ENCODE measurements around the gene MYH7. TPM values are rescaled to one million over a fixed set of nuclear protein-coding genes. Genes with fewer than 3 reads are reported as not detected.

MYH7 gene
- total RNA-seq, 1 donor from 2014 or later: not detected

DNA sequence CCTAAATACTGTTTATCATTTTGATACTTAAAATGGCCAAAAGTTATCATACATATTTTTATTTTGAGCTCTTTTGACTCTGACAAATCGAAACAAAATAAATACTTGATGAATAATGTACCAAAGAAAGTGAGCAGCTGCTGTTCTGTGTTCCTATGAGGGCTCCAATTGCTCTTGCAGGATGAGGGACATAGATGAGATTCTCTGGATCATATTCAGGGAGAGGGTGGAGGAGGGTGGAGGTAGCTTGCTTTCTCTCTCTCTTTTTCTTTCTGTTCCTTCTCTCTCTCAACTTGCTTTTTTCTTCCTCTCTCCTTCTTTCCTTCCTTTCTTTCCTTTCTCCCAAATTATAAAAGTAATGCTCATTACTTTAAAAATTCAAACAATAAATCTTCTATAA lies 8.9 kb upstream of the MYH7 start:
- H3K79me2 ChIP-seq (ENCODE audit: insufficient read depth, low read length): no peaks in the 10 kb centered on the region
- H3K27me3 Mint-ChIP-seq (ENCODE audit: low read depth, unreplicated experiment): peaks cover 32% of the 10 kb centered on the region
- H3K9ac ChIP-seq (ENCODE audit: low read length): no peak overlapping the region

DNA sequence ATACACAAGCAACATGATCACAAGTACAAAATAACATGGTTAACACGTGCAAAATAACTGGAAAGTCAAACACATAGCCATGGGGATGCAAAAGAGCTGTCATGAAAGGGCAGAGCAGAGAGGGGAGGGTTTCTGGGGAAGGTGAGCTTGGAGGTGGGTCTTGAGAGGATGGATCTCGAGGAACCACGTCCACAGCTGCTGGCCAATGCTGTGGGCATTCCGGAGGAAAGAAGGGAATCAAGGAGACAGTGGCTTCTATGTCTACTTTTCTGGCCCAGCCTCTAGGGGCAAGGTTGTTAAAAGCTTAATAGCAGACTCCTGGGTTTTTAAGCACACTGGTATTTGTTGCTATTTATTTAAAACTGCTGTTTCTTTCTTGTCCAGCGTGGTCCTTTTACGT lies 8.4 kb upstream of the MYH7 start:
- Histone ChIP-seq H3K36me3 (ENCODE audit: insufficient read depth, low read length) (no peaks in the 10 kb centered on the region), H3K4me3 (ENCODE audit: insufficient read depth, low read depth, low read length) (no peak overlapping the region), H3K27me3 (ENCODE audit: insufficient read depth, low read length) (peaks cover 2% of the 10 kb centered on the region), H2AFZ (ENCODE audit: low read depth, low read length) (no peak overlapping the region), H3K27ac (ENCODE audit: low read depth, low read length) (no peak overlapping the region), H3K9ac (ENCODE audit: low read length) (no peak overlapping the region), H4K20me1 (ENCODE audit: insufficient read depth, low read length) (no peaks in the 10 kb centered on the region), H3K9me3 (ENCODE audit: insufficient read depth, low read depth, low read length) (no peaks in the 10 kb centered on the region), H3K79me2 (ENCODE audit: insufficient read depth, low read length) (no peaks in the 10 kb centered on the region), H3K4me1 (ENCODE audit: insufficient read depth, low read length) (no peaks in the 10 kb centered on the region), H3K4me2 (ENCODE audit: low read length) (no peak overlapping the region)
- no peak for TF ChIP-seq EZH2 (IDR thresholded peaks at IDR 0.05; ENCODE audit: insufficient read depth, low read length)
- TF ChIP-seq, protein P1, sequence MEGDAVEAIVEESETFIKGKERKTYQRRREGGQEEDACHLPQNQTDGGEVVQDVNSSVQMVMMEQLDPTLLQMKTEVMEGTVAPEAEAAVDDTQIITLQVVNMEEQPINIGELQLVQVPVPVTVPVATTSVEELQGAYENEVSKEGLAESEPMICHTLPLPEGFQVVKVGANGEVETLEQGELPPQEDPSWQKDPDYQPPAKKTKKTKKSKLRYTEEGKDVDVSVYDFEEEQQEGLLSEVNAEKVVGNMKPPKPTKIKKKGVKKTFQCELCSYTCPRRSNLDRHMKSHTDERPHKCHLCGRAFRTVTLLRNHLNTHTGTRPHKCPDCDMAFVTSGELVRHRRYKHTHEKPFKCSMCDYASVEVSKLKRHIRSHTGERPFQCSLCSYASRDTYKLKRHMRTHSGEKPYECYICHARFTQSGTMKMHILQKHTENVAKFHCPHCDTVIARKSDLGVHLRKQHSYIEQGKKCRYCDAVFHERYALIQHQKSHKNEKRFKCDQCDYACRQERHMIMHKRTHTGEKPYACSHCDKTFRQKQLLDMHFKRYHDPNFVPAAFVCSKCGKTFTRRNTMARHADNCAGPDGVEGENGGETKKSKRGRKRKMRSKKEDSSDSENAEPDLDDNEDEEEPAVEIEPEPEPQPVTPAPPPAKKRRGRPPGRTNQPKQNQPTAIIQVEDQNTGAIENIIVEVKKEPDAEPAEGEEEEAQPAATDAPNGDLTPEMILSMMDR (IDR thresholded peaks at IDR 0.05; ENCODE audit: insufficient read depth, low read depth, low read length): no peak
- FAIRE-seq (no peak), DNase-seq (ENCODE audit: low read depth) (no peak)
- Mint-ChIP-seq H3K27me3 (ENCODE audit: low read depth, unreplicated experiment) (peaks cover 31% of the 10 kb centered on the region), H3K27ac (ENCODE audit: unreplicated experiment) (no peak overlapping the region), H3K36me3 (ENCODE audit: low read depth, unreplicated experiment) (peaks cover 2% of the 10 kb centered on the region), H3K4me3 (ENCODE audit: unreplicated experiment) (no peak overlapping the region), H3K4me1 (ENCODE audit: low read depth, unreplicated experiment) (peaks cover 3% of the 10 kb centered on the region), H3K9me3 (ENCODE audit: unreplicated experiment) (no peaks in the 10 kb centered on the region)

More for the DNA sequence above, 8.9 kb upstream of the MYH7 start:
- DNase-seq (ENCODE audit: low read depth) (no peak), FAIRE-seq (no peak)
- peaks cover 3% of the 10 kb centered on the region for H3K4me1 Mint-ChIP-seq (ENCODE audit: low read depth, unreplicated experiment)
- Histone ChIP-seq H2AFZ (ENCODE audit: low read depth, low read length) (no peak overlapping the region), H3K36me3 (ENCODE audit: insufficient read depth, low read length) (no peaks in the 10 kb centered on the region), H4K20me1 (ENCODE audit: insufficient read depth, low read length) (no peaks in the 10 kb centered on the region), H3K27me3 (ENCODE audit: insufficient read depth, low read length) (peaks cover 2% of the 10 kb centered on the region), H3K27ac (ENCODE audit: low read depth, low read length) (no peak overlapping the region), H3K4me1 (ENCODE audit: insufficient read depth, low read length) (no peaks in the 10 kb centered on the region), H3K9me3 (ENCODE audit: insufficient read depth, low read depth, low read length) (no peaks in the 10 kb centered on the region), H3K4me2 (ENCODE audit: low read length) (no peak overlapping the region), H3K4me3 (ENCODE audit: insufficient read depth, low read depth, low read length) (no peak overlapping the region)
- no peak for TF ChIP-seq EZH2 (IDR thresholded peaks at IDR 0.05; ENCODE audit: insufficient read depth, low read length)
- TF ChIP-seq, protein P1 (IDR thresholded peaks at IDR 0.05; ENCODE audit: insufficient read depth, low read depth, low read length): no peak
- H3K4me3 Mint-ChIP-seq (ENCODE audit: unreplicated experiment): no peak overlapping the region
- no peak overlapping the region for H3K27ac Mint-ChIP-seq (ENCODE audit: unreplicated experiment)
- peaks cover 2% of the 10 kb centered on the region for H3K36me3 Mint-ChIP-seq (ENCODE audit: low read depth, unreplicated experiment)
- no peaks in the 10 kb centered on the region for H3K9me3 Mint-ChIP-seq (ENCODE audit: unreplicated experiment)

- H3K9me3 ChIP-seq (ENCODE audit: insufficient read depth, low read depth, low read length): no peaks in the 10 kb centered on the region
- H3K27ac ChIP-seq (ENCODE audit: low read depth, low read length): no peak overlapping the region
- peaks cover 3% of the 10 kb centered on the region for H3K4me1 Mint-ChIP-seq (ENCODE audit: low read depth, unreplicated experiment)
- no peak overlapping the region for H3K4me3 Mint-ChIP-seq (ENCODE audit: unreplicated experiment)
- no peak overlapping the region for H3K4me2 ChIP-seq (ENCODE audit: low read length)
- no peak overlapping the region for H3K4me3 ChIP-seq (ENCODE audit: insufficient read depth, low read depth, low read length)
- no peaks in the 10 kb centered on the region for H3K4me1 ChIP-seq (ENCODE audit: insufficient read depth, low read length)
- no peaks in the 10 kb centered on the region for H3K9me3 Mint-ChIP-seq (ENCODE audit: unreplicated experiment)
- no peak overlapping the region for H3K27ac Mint-ChIP-seq (ENCODE audit: unreplicated experiment)
- peaks cover 2% of the 10 kb centered on the region for H3K36me3 Mint-ChIP-seq (ENCODE audit: low read depth, unreplicated experiment)
- peaks cover 2% of the 10 kb centered on the region for H3K27me3 ChIP-seq (ENCODE audit: insufficient read depth, low read length)
- FAIRE-seq (no peak), DNase-seq (ENCODE audit: low read depth) (no peak)
- H3K36me3 ChIP-seq (ENCODE audit: insufficient read depth, low read length): no peaks in the 10 kb centered on the region
- no peaks in the 10 kb centered on the region for H4K20me1 ChIP-seq (ENCODE audit: insufficient read depth, low read length)
- no peak overlapping the region for H2AFZ ChIP-seq (ENCODE audit: low read depth, low read length)
- H3K9ac ChIP-seq (ENCODE audit: low read length): no peak overlapping the region
- TF ChIP-seq EZH2 (IDR thresholded peaks at IDR 0.05; ENCODE audit: insufficient read depth, low read length): no peak
- TF ChIP-seq, protein P1 (IDR thresholded peaks at IDR 0.05; ENCODE audit: insufficient read depth, low read depth, low read length): no peak
- H3K79me2 ChIP-seq (ENCODE audit: insufficient read depth, low read length): no peaks in the 10 kb centered on the region
- H3K27me3 Mint-ChIP-seq (ENCODE audit: low read depth, unreplicated experiment): peaks cover 27% of the 10 kb centered on the region
Measured at GRCh38 chr14:23443411-23443812, 8.0 kb upstream of the MYH7 start.

Data from astrocyte (in vitro differentiated cells and primary cell).